Kidney (tissue), 14 donors: ENCODE measurements around the gene KLK5. TPM values are rescaled to one million over a fixed set of nuclear protein-coding genes. Genes with fewer than 3 reads are reported as not detected.
"Not testable (repeated sequence)": the region's sequence is repeated elsewhere in the genome, so short reads cannot be mapped to it uniquely, and the experiment has no call there.

Source experiments
- DNase-seq, 5 donors: peaks; one replicate each; pipeline ENCODE4 v3.0.0-alpha.2; 2013 to 2020
- FAIRE-seq: peaks from 2 replicates; lab custom pipeline; 2012; peaks lifted over from hg19 to GRCh38; lab: Jason Lieb, UNC
- H3K27ac ChIP-seq, 2 donors: one replicate each; pipeline ENCODE4 v1.7.0; 2013; ENCODE audit warnings: low read depth in 2 of 2, low read length in 2 of 2, inconsistent platforms in 1 of 2
- H3K27me3 ChIP-seq: one replicate; pipeline ENCODE4 v1.7.1; 2013; ENCODE audit warnings: low read length, inconsistent platforms; ENCODE audit not compliant: control insufficient read depth, insufficient read depth
- H3K36me3 ChIP-seq, 3 donors: one replicate each; pipeline versions ENCODE4 v1.7.0 to v1.7.1; 2013; ENCODE audit warnings: low read length in 3 of 3, control low read depth in 1 of 3, inconsistent platforms in 1 of 3; ENCODE audit not compliant: insufficient read depth in 3 of 3, control insufficient read depth in 2 of 3
- H3K4me1 ChIP-seq, 3 donors: one replicate each; pipeline versions ENCODE4 v1.7.0 to v1.7.1; 2013; ENCODE audit warnings: low read length in 3 of 3, inconsistent platforms in 1 of 3, low read depth in 1 of 3; ENCODE audit not compliant: control insufficient read depth in 2 of 3, insufficient read depth in 2 of 3
- H3K4me3 ChIP-seq, 3 donors: one replicate each; pipeline versions ENCODE4 v1.7.0 to v1.8.1; 2013; ENCODE audit warnings: low read length in 3 of 3, control low read depth in 1 of 3, inconsistent platforms in 1 of 3
- H3K9ac ChIP-seq, 3 donors: one replicate each; pipeline versions ENCODE4 v1.7.0 to v1.7.1; 2013; ENCODE audit warnings: low read length in 3 of 3, control low read depth in 1 of 3, inconsistent platforms in 1 of 3
- H3K9me3 ChIP-seq, 3 donors: one replicate each; pipeline versions ENCODE4 v1.7.0 to v1.7.1; 2013; ENCODE audit warnings: low read length in 3 of 3, control low read depth in 1 of 3, inconsistent platforms in 1 of 3; ENCODE audit not compliant: control insufficient read depth in 2 of 3, insufficient read depth in 1 of 3
- CTCF ChIP-seq: IDR thresholded peaks from 3 replicates; pipeline ENCODE4 v1.5.1; 2012; ENCODE audit warnings: mild to moderate bottlenecking, moderate library complexity, borderline replicate concordance; ENCODE audit not compliant: insufficient read depth; ENCODE audit errors: extremely low read depth
- intact Hi-C: fragments of 100-400 bp; cut with DNase I; formaldehyde crosslinking; loops from one replicate; pipeline ENCODE4 v1.11.1; 2022
- polyA plus RNA-seq: library from polyadenylated mRNA; stranded (reverse); fragments of 350-450 nt; fragmentation: Illumina TruSeq; extraction: RNeasy Lipid Tissue Mini Kit (QIAGEN cat#74804); gene quantifications from one replicate; pipeline ENCODE4 v1.2.3, GENCODE V29; 2014; ENCODE audit warnings: low read depth, low replicate concordance; ENCODE audit not compliant: insufficient read depth
- total RNA-seq: library from RNA; stranded (reverse); fragmentation: NEBNext Ultra II Directional; extraction: Animal tissue kit (Norgen Biotek cat#: 25700); gene quantifications from one replicate; pipeline ENCODE4 v1.2.1, GENCODE V29; 2021
- donor health status: control.
- donor health status: control.
- donor health status: control.
- donor health status: control.
- donor health status: control.
- donor health status: DM: yes; HTN: yes; CAD: no.
- donor health status: Normal renal cell carcinoma (clear cell type).

Gene KLK5
- total and polyA plus RNA-seq, 2 donors from 2014 or later = 0.88 to 1.1 TPM

- DNase-seq (no peak), FAIRE-seq (no peak)
- Histone ChIP-seq H3K4me1 (no peaks in the 10 kb centered on the region), H3K36me3 (no peaks in the 10 kb centered on the region), H3K9me3 (no peaks in the 10 kb centered on the region), H3K9ac (no peak overlapping the region), H3K27ac (no peak overlapping the region), H3K4me3 (no peak overlapping the region), H3K27me3 (no peaks in the 10 kb centered on the region)
- intact Hi-C loops = no loop called here
- TF ChIP-seq CTCF = no peak
Measured at GRCh38 chr19:50994129-50994528, 41.3 kb upstream of the KLK5 start.

GRCh38 chr19:50992666-50993035, 39.8 kb upstream of the KLK5 start:
- Histone ChIP-seq H3K4me1 (no peaks in the 10 kb centered on the region), H3K27ac (no peak overlapping the region), H3K9ac (no peak overlapping the region), H3K9me3 (no peaks in the 10 kb centered on the region), H3K27me3 (no peaks in the 10 kb centered on the region), H3K36me3 (no peaks in the 10 kb centered on the region), H3K4me3 (no peak overlapping the region)
- no peak for TF ChIP-seq CTCF
- intact Hi-C loops = no loop called here
- no peak for DNase-seq
- FAIRE-seq = no peak

- DNase-seq, H3K27me3 ChIP-seq: not testable (repeated sequence)
Measured at GRCh38 chr19:50984416-50984815, 31.6 kb upstream of the KLK5 start.

GRCh38 chr19:50983625-50984292, 30.9 kb upstream of the KLK5 start, which contains the start of gene KLK7:
Gene KLK7, minus strand, starts transcription at chr19:50983917. Its CDS starts 1,518 bp downstream, at chr19:50982399.
- H3K36me3 ChIP-seq = no peaks in the 10 kb centered on the region
- H3K9me3 ChIP-seq = no peaks in the 10 kb centered on the region
- no peaks in the 10 kb centered on the region for H3K27me3 ChIP-seq
- no peak within 1 kb of the TSS for H3K4me3 ChIP-seq
- H3K27ac ChIP-seq = no peak within 1 kb of the TSS
- FAIRE-seq (no peak), DNase-seq (peak in 2 of 5 donors; percentile 41 to 55)
- TF ChIP-seq CTCF = no peak
- no peaks in the 10 kb centered on the region for H3K4me1 ChIP-seq
- no peak within 1 kb of the TSS for H3K9ac ChIP-seq
- intact Hi-C loops = no loop called here

More at GRCh38 chr19:50984416-50984815, 31.6 kb upstream of the KLK5 start:
- H3K4me1 ChIP-seq, H3K36me3 ChIP-seq, H3K9ac ChIP-seq, FAIRE-seq, H3K9me3 ChIP-seq, H3K4me3 ChIP-seq, intact Hi-C loops, H3K27ac ChIP-seq: not testable (repeated sequence)
